Testis (tissue), 2 donors: ENCODE data around the gene MOB3B.

ENCODE experiments used
- CTCF ChIP-seq, 3 experiments: fragments of 450-650 bp in 2 of 3; fragments of 200-600 bp in 1 of 3; sonication (generic) in 1 of 3; IDR thresholded peaks; one replicate each; pipeline ENCODE4 v1.5.1; 2016 to 2019; ENCODE audit warnings: antibody characterized with exemption in 3 of 3, mild to moderate bottlenecking in 2 of 3, moderate library complexity in 1 of 3
- POLR2A ChIP-seq: fragments of 450-650 bp; IDR thresholded peaks from one replicate; pipeline ENCODE4 v1.6.1; 2017; ENCODE audit warnings: antibody characterized with exemption, mild to moderate bottlenecking, moderate library complexity

DNA sequence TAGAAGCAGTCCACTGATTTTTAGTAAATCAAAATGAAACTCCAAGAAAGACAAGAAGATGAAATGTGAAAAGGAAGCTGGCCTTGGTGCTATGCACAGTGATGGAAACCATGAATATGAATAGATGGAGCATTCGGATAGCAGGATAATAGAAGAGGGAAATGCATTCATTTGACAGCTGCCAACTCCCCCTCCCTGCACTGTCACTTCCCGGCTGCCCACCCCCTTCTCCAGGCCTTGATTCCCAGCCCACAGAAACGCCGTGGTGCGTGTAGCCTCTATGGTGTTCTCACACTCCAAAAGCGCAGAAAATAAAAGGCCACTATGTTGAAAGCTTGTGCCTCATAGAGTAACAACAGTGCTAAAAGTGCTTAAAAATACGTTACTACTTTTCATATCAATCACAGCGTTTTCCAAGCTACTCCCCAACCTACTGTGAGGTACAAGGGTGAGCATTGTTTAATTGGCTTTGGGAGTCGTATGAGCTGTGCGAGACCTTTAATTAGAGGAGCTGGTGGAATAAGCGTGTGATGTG lies 31.7 kb downstream of the MOB3B start:
- TF ChIP-seq CTCF (IDR thresholded peaks at IDR 0.05) (no peak), POLR2A (no peak)
